MCF 10A (cell line): ENCODE results near the gene ARHGAP20. TPM values are rescaled to one million over a fixed set of nuclear protein-coding genes. Genes with fewer than 3 reads are reported as not detected.
A peak's percentile ranks its signal among the peaks of the same experiment; 100 is the strongest.

Experiments used
- Bru-seq: library from RNA; stranded (reverse); fragments of 400-500 nt; gene quantifications from one replicate; lab custom pipeline; 2021; lab: Mats Ljungman, UMichigan
- BruChase-seq, 2 experiments: library from RNA; stranded (reverse); fragments of 400-500 nt; gene quantifications; one replicate each; lab custom pipeline; 2021; lab: Mats Ljungman, UMichigan
- BruUV-seq: library from RNA; stranded (reverse); fragments of 400-500 nt; replicated peaks from 2 replicates; lab custom pipeline; 2021; lab: Mats Ljungman, UMichigan
- CTCF ChIA-PET: fragments of 300-600 bp; sonication (Branson Sonifier 250); formaldehyde crosslinking; extraction: SDS; loops from one replicate; lab custom pipeline; 2021; ENCODE audit warnings: antibody characterized with exemption, inconsistent platforms; lab: Yijun Ruan, JAX
- POLR2A ChIA-PET: fragments of 300-600, 350-650 bp; sonication (Branson Sonifier 250); formaldehyde crosslinking; extraction: SDS; loops from one replicate; lab custom pipeline; 2020; ENCODE audit warnings: antibody characterized with exemption, inconsistent platforms; lab: Yijun Ruan, JAX
- DNase-seq: peaks from one replicate; pipeline ENCODE4 v3.0.0-alpha.2; 2018; ENCODE audit not compliant: unreplicated experiment
- H3K27ac Mint-ChIP-seq: one replicate; pipeline ENCODE4 v1.8.0; 2022; ENCODE audit warnings: mild to moderate bottlenecking, low read depth, mixed read lengths; ENCODE audit not compliant: unreplicated experiment
- H3K27me3 Mint-ChIP-seq: one replicate; pipeline ENCODE4 v1.8.0; 2022; ENCODE audit warnings: mixed read lengths; ENCODE audit not compliant: insufficient read depth, unreplicated experiment
- H3K36me3 Mint-ChIP-seq: one replicate; pipeline ENCODE4 v1.8.0; 2022; ENCODE audit warnings: mild to moderate bottlenecking, moderate library complexity, mixed read lengths; ENCODE audit not compliant: insufficient read depth, unreplicated experiment
- H3K4me1 Mint-ChIP-seq: one replicate; pipeline ENCODE4 v1.8.0; 2022; ENCODE audit warnings: mixed read lengths; ENCODE audit not compliant: insufficient read depth, unreplicated experiment
- H3K4me3 Mint-ChIP-seq: one replicate; pipeline ENCODE4 v1.8.0; 2022; ENCODE audit warnings: mild to moderate bottlenecking, moderate library complexity, mixed read lengths; ENCODE audit not compliant: unreplicated experiment
- H3K9me3 Mint-ChIP-seq: one replicate; pipeline ENCODE4 v1.8.0; 2022; ENCODE audit warnings: mixed read lengths; ENCODE audit not compliant: unreplicated experiment
- CTCF ChIP-seq: fragments of 200-600 bp; IDR thresholded peaks from one replicate; pipeline ENCODE4 v1.8.0; 2022; ENCODE audit warnings: antibody characterized with exemption, mild to moderate bottlenecking; ENCODE audit not compliant: unreplicated experiment
- intact Hi-C: fragments of 100-400 bp; cut with micrococcal nuclease; formaldehyde crosslinking; loops from 2 replicates; pipeline ENCODE4 v1.14.1; 2022
- long read RNA-seq: library from polyadenylated mRNA; stranded (forward); transcript quantifications from one replicate; pipeline ENCODE4 v2.0.0, GENCODE V29; 2022
- total RNA-seq: library from RNA; stranded (reverse); gene quantifications from 2 replicates; pipeline ENCODE4 v1.2.3, GENCODE V29; 2022

ARHGAP20 gene, protein sequence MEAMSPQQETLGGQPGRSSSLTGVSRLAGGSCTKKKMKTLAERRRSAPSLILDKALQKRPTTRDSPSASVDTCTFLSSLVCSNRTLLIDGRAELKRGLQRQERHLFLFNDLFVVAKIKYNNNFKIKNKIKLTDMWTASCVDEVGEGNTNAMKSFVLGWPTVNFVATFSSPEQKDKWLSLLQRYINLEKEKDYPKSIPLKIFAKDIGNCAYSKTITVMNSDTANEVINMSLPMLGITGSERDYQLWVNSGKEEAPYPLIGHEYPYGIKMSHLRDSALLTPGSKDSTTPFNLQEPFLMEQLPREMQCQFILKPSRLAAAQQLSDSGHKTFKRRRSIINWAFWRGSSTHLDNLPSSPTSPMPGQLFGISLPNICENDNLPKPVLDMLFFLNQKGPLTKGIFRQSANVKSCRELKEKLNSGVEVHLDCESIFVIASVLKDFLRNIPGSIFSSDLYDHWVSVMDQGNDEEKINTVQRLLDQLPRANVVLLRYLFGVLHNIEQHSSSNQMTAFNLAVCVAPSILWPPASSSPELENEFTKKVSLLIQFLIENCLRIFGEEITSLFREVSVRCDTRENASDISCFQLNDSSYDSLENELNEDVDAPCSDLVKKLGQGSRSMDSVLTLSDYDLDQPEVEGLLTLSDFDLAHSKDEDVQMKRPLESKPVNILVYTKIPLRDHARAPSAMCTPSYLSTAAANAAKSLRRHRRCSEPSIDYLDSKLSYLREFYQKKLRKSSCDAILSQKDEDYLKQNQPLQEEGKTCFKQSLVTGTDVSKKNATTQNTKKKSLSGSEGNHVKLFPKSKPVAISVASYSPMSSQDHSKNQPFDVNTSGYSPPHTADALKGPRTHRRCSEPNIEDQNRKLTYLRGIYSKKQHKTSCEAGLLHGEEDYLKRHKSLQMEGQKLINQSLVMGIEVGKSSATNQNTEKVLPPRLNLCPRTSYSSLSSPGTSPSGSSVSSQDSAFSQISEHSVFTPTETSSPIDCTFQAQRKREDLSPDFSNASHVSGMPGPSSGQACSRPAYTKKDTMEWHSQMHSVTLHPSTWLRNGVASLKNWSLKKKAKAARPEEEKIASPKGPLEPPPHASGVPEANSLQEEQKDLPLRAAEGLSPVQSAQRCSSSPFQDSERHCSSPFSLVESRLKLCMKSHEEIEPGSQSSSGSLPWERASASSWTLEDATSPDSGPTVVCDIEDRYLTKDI
- total RNA-seq (not detected in 2 replicates), Bru-seq, nascent RNA (not detected), BruChase-seq, experiment 1, labeled RNA remaining after a 6-hour chase (percentile 1 among the genes with signal in this experiment), BruChase-seq, experiment 2, labeled RNA remaining after a 2-hour chase (percentile 3 among the genes with signal in this experiment)
- long read RNA-seq, result 0 reads

- H3K9me3 Mint-ChIP-seq, result no peaks in the 10 kb centered on the region
- TF ChIP-seq CTCF, result no peak
- DNase-seq, result no peak
- no peak within 1 kb of the TSS for H3K4me3 Mint-ChIP-seq
- peaks cover 76% of the 10 kb centered on the region for H3K27me3 Mint-ChIP-seq
- no peaks in the 10 kb centered on the region for H3K36me3 Mint-ChIP-seq
- H3K27ac Mint-ChIP-seq, result no peak within 1 kb of the TSS
- H3K4me1 Mint-ChIP-seq, result peaks cover 4% of the 10 kb centered on the region
- CTCF ChIA-PET, result interaction anchor here (0.6 kb wide), 1 partner anchor 599 kb away, joined by 3 read pairs; no protein-coding TSS in a partner anchor
- intact Hi-C loops, result loop anchor here (10.0 kb wide), 1 partner anchor 523 kb away; no protein-coding TSS in a partner anchor
- BruUV-seq, result no TSS peak
- POLR2A ChIA-PET, result no interaction called here
These were observed at the start of gene ARHGAP20 for GRCh38 chr11:110711776-110712658. ARHGAP20 (minus strand) TSS chr11:110712437; CDS start chr11:110712231, 206 bp downstream.

DNA sequence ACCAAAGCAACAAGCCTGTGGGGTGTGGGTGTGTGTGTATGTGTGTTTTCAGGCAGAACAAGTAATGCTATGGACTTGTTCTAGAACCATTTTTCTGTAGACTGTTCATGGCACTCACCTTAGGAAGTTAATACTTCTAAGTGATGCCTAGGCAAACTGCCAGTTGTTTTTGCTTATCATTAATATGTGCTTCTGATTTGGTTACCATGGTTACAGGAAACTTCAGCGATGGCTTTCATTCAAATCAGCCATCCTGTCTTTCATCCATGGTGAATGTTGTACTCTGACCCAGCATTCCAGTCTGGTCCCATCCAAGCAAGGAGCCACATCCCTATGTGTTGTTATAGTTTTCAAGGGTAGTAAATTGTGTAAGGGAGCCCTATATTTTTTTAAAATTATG, 49.8 kb upstream of the ARHGAP20 start:
- TF ChIP-seq CTCF, result no peak
- Mint-ChIP-seq H3K4me3 (no peak overlapping the region), H3K4me1 (peaks cover 14% of the 10 kb centered on the region), H3K27ac (no peak overlapping the region), H3K36me3 (no peaks in the 10 kb centered on the region), H3K27me3 (peaks cover 24% of the 10 kb centered on the region), H3K9me3 (no peaks in the 10 kb centered on the region)
- no TSS peak for BruUV-seq
- POLR2A ChIA-PET, result no interaction called here
- CTCF ChIA-PET, result no interaction called here
- no peak for DNase-seq
- intact Hi-C loops, result no loop called here

DNA sequence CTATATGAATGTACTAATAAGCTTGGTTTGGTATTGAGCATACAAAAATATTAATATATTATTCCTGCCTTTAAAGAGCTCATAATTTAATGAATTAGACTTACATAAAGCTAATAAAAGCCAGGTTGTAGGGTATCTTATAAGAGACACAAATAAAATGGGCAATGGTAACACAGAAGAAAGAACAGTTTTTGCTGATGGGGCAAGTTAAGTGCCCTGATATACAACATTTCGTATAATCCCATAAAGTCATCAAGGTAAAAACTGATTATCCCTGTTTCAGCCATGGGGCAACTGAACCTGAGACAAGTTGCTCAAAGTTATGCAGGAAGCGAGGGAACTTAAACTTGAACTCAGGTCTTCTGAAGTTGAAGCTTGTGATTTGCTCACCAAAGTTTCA, 48.9 kb upstream of the ARHGAP20 start:
- CTCF ChIA-PET, result interaction anchor here (0.5 to 1.3 kb wide), 2 partner anchors 117 to 469 kb away, joined by 3 read pairs; no protein-coding TSS in a partner anchor

More for the DNA sequence above, 48.9 kb upstream of the ARHGAP20 start:
- peaks cover 33% of the 10 kb centered on the region for H3K27me3 Mint-ChIP-seq
- intact Hi-C loops, result no loop called here
- H3K4me1 Mint-ChIP-seq, result peaks cover 14% of the 10 kb centered on the region
- H3K4me3 Mint-ChIP-seq, result no peak overlapping the region
- H3K9me3 Mint-ChIP-seq, result no peaks in the 10 kb centered on the region
- POLR2A ChIA-PET, result interaction anchor here (0.6 kb wide), 1 partner anchor 699 kb away, joined by 3 read pairs; no protein-coding TSS in a partner anchor
- H3K36me3 Mint-ChIP-seq, result no peaks in the 10 kb centered on the region
- no TSS peak for BruUV-seq
- no peak overlapping the region for H3K27ac Mint-ChIP-seq
- DNase-seq, result no peak
- TF ChIP-seq CTCF, result no peak
